Karpas-422 (cell line): ENCODE data around the gene PLEKHG4B. TPM values are rescaled to one million over a fixed set of nuclear protein-coding genes. Genes with fewer than 3 reads are reported as not detected.
A peak's percentile ranks its signal among the peaks of the same experiment; 100 is the strongest.

ENCODE experiments used
- DNase-seq: peaks from one replicate; pipeline ENCODE4 v3.0.0-alpha.2; 2015
- H2AFZ ChIP-seq: fragments of 200-600 bp; sonication (generic); 2 replicates; pipeline ENCODE4 v1.6.1; 2014; ENCODE audit warnings: antibody characterized with exemption, low read length, mixed read lengths
- H3K27ac ChIP-seq: fragments of 200-600 bp; sonication (generic); 2 replicates; pipeline ENCODE4 v1.5.1; 2014; ENCODE audit warnings: mild to moderate bottlenecking, low read length, moderate library complexity
- H3K27me3 ChIP-seq: fragments of 200-600 bp; sonication (generic); 2 replicates; pipeline ENCODE4 v1.6.1; 2014; ENCODE audit warnings: low read length, mixed read lengths
- H3K36me3 ChIP-seq: fragments of 200-600 bp; sonication (generic); 2 replicates; pipeline ENCODE4 v1.6.1; 2014; ENCODE audit warnings: low read length, mixed read lengths; ENCODE audit not compliant: insufficient read depth
- H3K4me1 ChIP-seq: fragments of 200-600 bp; sonication (generic); 2 replicates; pipeline ENCODE4 v1.6.1; 2014; ENCODE audit warnings: mild to moderate bottlenecking, low read length, mixed read lengths
- H3K4me2 ChIP-seq: fragments of 200-600 bp; sonication (generic); 2 replicates; pipeline ENCODE4 v1.6.1; 2014; ENCODE audit warnings: low read length, low read depth, mild to moderate bottlenecking; ENCODE audit not compliant: poor library complexity, severe bottlenecking
- H3K4me3 ChIP-seq: fragments of 200-600 bp; sonication (generic); 2 replicates; pipeline ENCODE4 v1.5.1; 2014; ENCODE audit warnings: mild to moderate bottlenecking, antibody characterized with exemption, low read length, mixed read lengths
- H3K79me2 ChIP-seq: fragments of 200-600 bp; sonication (generic); 2 replicates; pipeline ENCODE4 v1.6.1; 2014; ENCODE audit warnings: mild to moderate bottlenecking, low read length, mixed read lengths
- H3K9ac ChIP-seq: fragments of 200-600 bp; sonication (generic); 2 replicates; pipeline ENCODE4 v1.6.0; 2014; ENCODE audit warnings: low read length
- H3K9me2 ChIP-seq: fragments of 200-600 bp; sonication (generic), shearing (Covaris generic); replicated peaks from 2 replicates; pipeline ENCODE4 v1.6.0; 2014; ENCODE audit warnings: mild to moderate bottlenecking, low read length, moderate library complexity; ENCODE audit not compliant: insufficient read depth
- H3K9me3 ChIP-seq: fragments of 300-700, 200-600 bp; sonication (generic); 2 replicates; pipeline ENCODE4 v1.6.1; 2014; ENCODE audit warnings: low read length, mixed read lengths
- H4K20me1 ChIP-seq: fragments of 200-600 bp; sonication (generic); 2 replicates; pipeline ENCODE4 v1.6.1; 2014; ENCODE audit warnings: mild to moderate bottlenecking, antibody characterized with exemption, low read length, low read depth; ENCODE audit not compliant: insufficient read depth
- total RNA-seq: library from RNA; depleted of rRNA; stranded (reverse); fragments of >200 nt; shearing (Covaris generic); gene quantifications from 2 replicates; pipeline ENCODE4 v1.2.3, GENCODE V29; 2014; ENCODE audit warnings: low replicate concordance

Gene PLEKHG4B
- total RNA-seq, 1 experiment from 2014 or later = not detected

GRCh38 chr5:198516-199196, 106.7 kb downstream of the PLEKHG4B start:
- H3K9me2 ChIP-seq = no peaks in the 10 kb centered on the region
- H3K4me1 ChIP-seq = peaks cover 23% of the 10 kb centered on the region
- H3K4me2 ChIP-seq = no peak overlapping the region
- H3K36me3 ChIP-seq = no peaks in the 10 kb centered on the region
- H4K20me1 ChIP-seq = peaks cover 14% of the 10 kb centered on the region; the same call in 1 of the 2 replicates
- H3K9ac ChIP-seq = no peak overlapping the region
- H3K9me3 ChIP-seq = no peaks in the 10 kb centered on the region
- no peak overlapping the region for H2AFZ ChIP-seq
- no peak overlapping the region for H3K4me3 ChIP-seq
- no peak overlapping the region for H3K27ac ChIP-seq
- H3K79me2 ChIP-seq = no peaks in the 10 kb centered on the region; the same call in 1 of the 2 replicates
- no peak for DNase-seq
- H3K27me3 ChIP-seq = no peaks in the 10 kb centered on the region

GRCh38 chr5:199197-199949, 107.4 kb downstream of the PLEKHG4B start:
- no peak overlapping the region for H3K4me3 ChIP-seq
- H3K9ac ChIP-seq = no peak overlapping the region
- no peaks in the 10 kb centered on the region for H3K9me3 ChIP-seq
- peaks cover 2% of the 10 kb centered on the region; the same call in 1 of the 2 replicates for H3K36me3 ChIP-seq
- H3K27me3 ChIP-seq = no peaks in the 10 kb centered on the region
- H3K9me2 ChIP-seq = no peaks in the 10 kb centered on the region
- peaks cover 23% of the 10 kb centered on the region for H3K4me1 ChIP-seq
- no peak overlapping the region for H3K27ac ChIP-seq
- H2AFZ ChIP-seq = no peak overlapping the region
- peaks cover 14% of the 10 kb centered on the region; the same call in 1 of the 2 replicates for H4K20me1 ChIP-seq
- no peak overlapping the region for H3K4me2 ChIP-seq
- H3K79me2 ChIP-seq = peaks cover under 1% of the 10 kb centered on the region; the same call in 1 of the 2 replicates
- DNase-seq = no peak

DNA sequence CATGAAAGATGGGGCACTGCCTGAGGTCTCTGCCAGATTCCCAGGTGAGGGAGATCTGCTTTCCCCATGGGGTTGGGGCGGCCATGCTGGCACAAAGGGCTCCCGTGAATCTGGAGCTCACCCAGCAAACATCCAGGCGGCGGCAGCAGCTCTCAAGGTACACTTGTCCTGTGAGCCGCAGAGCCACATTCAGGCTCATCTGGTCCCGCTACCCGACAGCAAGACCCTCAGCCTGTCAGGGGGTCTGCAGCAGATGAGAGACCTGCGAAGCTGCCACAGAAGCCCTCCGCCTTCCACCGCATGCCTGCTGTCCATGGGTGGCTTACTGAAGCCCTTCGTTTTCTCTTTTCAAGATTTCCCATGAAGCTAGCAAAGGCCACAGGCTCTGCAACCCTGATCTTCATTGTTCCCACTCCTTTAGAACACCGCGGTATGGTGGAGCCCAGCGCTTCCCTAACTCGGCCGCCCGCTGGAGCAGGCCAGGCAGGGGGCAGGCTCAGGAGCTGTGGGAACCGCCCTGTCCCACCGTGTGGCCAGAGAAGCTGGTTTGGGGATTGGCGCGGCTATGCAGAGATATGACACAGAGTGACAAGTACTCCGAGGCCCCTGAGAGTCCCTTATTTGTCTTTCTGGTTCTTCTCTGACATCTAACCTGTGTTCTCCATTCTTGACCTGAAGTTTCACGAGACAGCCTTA, 108.1 kb downstream of the PLEKHG4B start:
- no peak overlapping the region for H3K9ac ChIP-seq
- no peak overlapping the region for H3K4me2 ChIP-seq
- H3K9me3 ChIP-seq = no peaks in the 10 kb centered on the region
- peaks cover 23% of the 10 kb centered on the region for H3K4me1 ChIP-seq
- H4K20me1 ChIP-seq = peaks cover 14% of the 10 kb centered on the region; the same call in 1 of the 2 replicates
- H2AFZ ChIP-seq = no peak overlapping the region
- H3K36me3 ChIP-seq = peaks cover 9% of the 10 kb centered on the region; the same call in 1 of the 2 replicates
- no peaks in the 10 kb centered on the region for H3K27me3 ChIP-seq
- no peak overlapping the region for H3K4me3 ChIP-seq
- H3K79me2 ChIP-seq = peaks cover 5% of the 10 kb centered on the region
- H3K9me2 ChIP-seq = no peaks in the 10 kb centered on the region
- no peak overlapping the region for H3K27ac ChIP-seq
- no peak for DNase-seq

DNA sequence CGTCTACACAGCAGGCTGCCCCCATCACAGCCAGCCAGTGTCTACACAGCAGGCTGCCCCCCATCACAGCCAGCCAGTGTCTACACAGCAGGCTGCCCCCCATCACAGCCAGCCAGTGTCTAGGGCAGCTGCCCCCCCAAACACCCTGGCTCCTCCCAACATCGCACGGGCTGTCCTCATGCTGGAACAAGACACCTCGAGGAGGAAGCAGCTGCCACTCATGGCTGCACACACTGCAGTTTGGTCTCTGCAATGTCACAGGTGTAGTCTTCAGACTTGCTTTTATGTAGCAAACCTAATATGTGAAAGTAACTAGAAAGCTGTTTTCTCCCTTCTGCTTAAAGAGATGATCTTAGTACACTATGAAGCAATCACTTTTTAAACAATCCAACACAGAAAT, 109.0 kb downstream of the PLEKHG4B start:
- no peak overlapping the region for H3K4me3 ChIP-seq
- no peaks in the 10 kb centered on the region for H3K9me3 ChIP-seq
- H3K36me3 ChIP-seq = peaks cover 12% of the 10 kb centered on the region; the same call in 1 of the 2 replicates
- no peak overlapping the region for H2AFZ ChIP-seq
- peaks cover 14% of the 10 kb centered on the region; the same call in 1 of the 2 replicates for H4K20me1 ChIP-seq
- peak; percentile 72 for DNase-seq
- H3K27ac ChIP-seq = peak overlapping the region; percentile 70
- peak overlapping the region; percentile 46 for H3K4me2 ChIP-seq
- peaks cover 23% of the 10 kb centered on the region for H3K4me1 ChIP-seq
- H3K27me3 ChIP-seq = no peaks in the 10 kb centered on the region
- no peaks in the 10 kb centered on the region for H3K9me2 ChIP-seq
- no peak overlapping the region for H3K9ac ChIP-seq
- peaks cover 5% of the 10 kb centered on the region for H3K79me2 ChIP-seq

DNA sequence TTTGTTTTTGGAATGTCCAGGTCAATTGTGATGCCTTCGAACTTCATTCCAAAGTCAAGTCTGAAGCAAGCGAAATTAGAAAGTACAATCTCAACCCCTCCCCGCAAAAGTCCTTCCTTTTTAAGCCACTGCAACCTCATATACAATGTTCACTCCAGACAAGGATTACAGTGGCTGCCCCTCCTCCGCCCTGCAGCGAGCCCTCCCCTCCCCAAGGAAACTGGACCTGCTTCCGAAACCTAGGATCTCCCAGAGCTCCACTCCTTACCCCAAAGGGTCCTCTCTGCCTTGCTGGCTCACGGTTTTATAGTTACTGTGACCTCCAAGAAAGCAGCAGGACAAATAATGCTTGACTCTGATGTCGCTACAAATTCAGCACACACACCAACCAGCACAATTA, 109.7 kb downstream of the PLEKHG4B start:
- no peak for DNase-seq
- H3K9me3 ChIP-seq = no peaks in the 10 kb centered on the region
- H4K20me1 ChIP-seq = peaks cover 14% of the 10 kb centered on the region; the same call in 1 of the 2 replicates
- H3K27me3 ChIP-seq = no peaks in the 10 kb centered on the region
- H3K9me2 ChIP-seq = no peaks in the 10 kb centered on the region
- H3K36me3 ChIP-seq = peaks cover 12% of the 10 kb centered on the region; the same call in 1 of the 2 replicates
- no peak overlapping the region for H3K4me3 ChIP-seq
- H3K79me2 ChIP-seq = peaks cover 11% of the 10 kb centered on the region
- H3K4me1 ChIP-seq = peaks cover 23% of the 10 kb centered on the region
- H2AFZ ChIP-seq = no peak overlapping the region
- H3K4me2 ChIP-seq = peak overlapping the region; percentile 46
- H3K27ac ChIP-seq = peak overlapping the region; percentile 70
- no peak overlapping the region for H3K9ac ChIP-seq

DNA sequence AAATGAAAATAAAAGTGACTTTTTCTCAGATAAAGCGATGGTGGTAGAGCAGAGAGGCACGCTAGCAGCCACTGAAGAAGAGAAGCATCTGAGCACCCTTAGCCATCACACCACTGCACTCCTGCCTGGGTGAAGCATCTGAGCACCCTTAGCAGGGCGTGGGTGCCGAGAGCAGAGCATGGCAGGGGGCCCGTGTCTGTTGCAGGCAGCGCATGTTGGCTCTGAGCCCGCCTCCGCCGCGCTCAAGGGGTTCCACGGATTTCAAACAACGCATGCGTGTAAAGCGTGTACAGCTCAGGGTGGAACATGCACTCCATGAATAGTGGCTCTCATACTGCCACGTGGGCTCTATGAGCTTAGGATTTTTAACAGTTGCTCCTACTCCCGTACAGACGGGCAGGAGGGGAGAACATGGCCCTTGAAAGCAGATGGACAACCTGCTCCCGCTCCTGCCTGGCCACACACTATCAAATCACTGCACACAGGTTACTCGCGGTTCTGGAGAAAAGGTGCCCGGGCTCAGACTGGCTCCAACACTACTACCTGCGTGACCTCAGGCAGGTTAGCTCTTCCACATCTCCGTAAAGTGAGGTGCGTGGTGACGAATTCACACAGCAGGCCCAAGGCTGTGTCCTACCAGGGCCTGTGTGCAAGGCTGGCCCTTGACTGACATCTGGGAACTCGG, 111.4 kb downstream of the PLEKHG4B start:
- H3K4me2 ChIP-seq = no peak overlapping the region
- H2AFZ ChIP-seq = no peak overlapping the region
- no peak overlapping the region for H3K27ac ChIP-seq
- peaks cover 28% of the 10 kb centered on the region for H3K79me2 ChIP-seq
- peaks cover 10% of the 10 kb centered on the region; the same call in 1 of the 2 replicates for H4K20me1 ChIP-seq
- H3K27me3 ChIP-seq = no peaks in the 10 kb centered on the region
- H3K4me1 ChIP-seq = peaks cover 23% of the 10 kb centered on the region
- no peaks in the 10 kb centered on the region for H3K9me2 ChIP-seq
- H3K9me3 ChIP-seq = no peaks in the 10 kb centered on the region
- peaks cover 12% of the 10 kb centered on the region; the same call in 1 of the 2 replicates for H3K36me3 ChIP-seq
- DNase-seq = no peak
- H3K9ac ChIP-seq = no peak overlapping the region
- H3K4me3 ChIP-seq = no peak overlapping the region

- no peak for DNase-seq
- no peak overlapping the region for H3K4me3 ChIP-seq
- H3K36me3 ChIP-seq = peaks cover 12% of the 10 kb centered on the region; the same call in 1 of the 2 replicates
- peaks cover 8% of the 10 kb centered on the region; the same call in 1 of the 2 replicates for H4K20me1 ChIP-seq
- H3K4me1 ChIP-seq = peaks cover 23% of the 10 kb centered on the region
- no peak overlapping the region for H3K4me2 ChIP-seq
- no peaks in the 10 kb centered on the region for H3K9me2 ChIP-seq
- no peak overlapping the region for H3K9ac ChIP-seq
- H3K79me2 ChIP-seq = peaks cover 34% of the 10 kb centered on the region
- no peak overlapping the region for H2AFZ ChIP-seq
- H3K9me3 ChIP-seq = no peaks in the 10 kb centered on the region
- no peak overlapping the region for H3K27ac ChIP-seq
- H3K27me3 ChIP-seq = no peaks in the 10 kb centered on the region
Measured at GRCh38 chr5:204001-204400, 112.0 kb downstream of the PLEKHG4B start.
